ENCODE results near the gene OSTC. TPM values are rescaled to one million over a fixed set of nuclear protein-coding genes. Genes with fewer than 3 reads are reported as not detected.
A peak's percentile ranks its signal among the peaks of the same experiment; 100 is the strongest.

The OSTC gene
- total RNA-seq, 1 donor: 331 TPM

GRCh38 chr4:108644237-108644636, 6.2 kb upstream of the OSTC start:
- no peak overlapping the region for H3K4me3 ChIP-seq (ENCODE audit: low read depth, low read length)
- TF ChIP-seq CTCF (IDR thresholded peaks at IDR 0.05; ENCODE audit: insufficient read depth, low read length): no peak
- peak; percentile 56 for DNase-seq (ENCODE audit: low read depth)

- H3K4me3 ChIP-seq (ENCODE audit: low read depth, low read length): no peak overlapping the region
- TF ChIP-seq CTCF (IDR thresholded peaks at IDR 0.05; ENCODE audit: insufficient read depth, low read length): no peak
- no peak for DNase-seq (ENCODE audit: low read depth)
Observed at GRCh38 chr4:108646706-108647105, 3.7 kb upstream of the OSTC start.

- DNase-seq (ENCODE audit: low read depth): no peak
- no peak for TF ChIP-seq CTCF (IDR thresholded peaks at IDR 0.05; ENCODE audit: insufficient read depth, low read length)
- peak overlapping the region; percentile 46 for H3K4me3 ChIP-seq (ENCODE audit: low read depth, low read length)
Observed at GRCh38 chr4:108649863-108650211, 562 bp upstream of the OSTC start.

- DNase-seq (ENCODE audit: low read depth): peak; percentile 70
- peak overlapping the region; percentile 84 for H3K4me3 ChIP-seq (ENCODE audit: low read depth, low read length)
- no peak for TF ChIP-seq CTCF (IDR thresholded peaks at IDR 0.05; ENCODE audit: insufficient read depth, low read length)
Observed at GRCh38 chr4:108651014-108651791, 804 bp downstream of the OSTC start.

- no peak overlapping the region for H3K4me3 ChIP-seq (ENCODE audit: low read depth, low read length)
- DNase-seq (ENCODE audit: low read depth): no peak
- no peak for TF ChIP-seq CTCF (IDR thresholded peaks at IDR 0.05; ENCODE audit: insufficient read depth, low read length)
Observed at GRCh38 chr4:108662629-108663028, 12.2 kb downstream of the OSTC start.

GRCh38 chr4:108674356-108674977, 24.1 kb downstream of the OSTC start:
- no peak overlapping the region for H3K4me3 ChIP-seq (ENCODE audit: low read depth, low read length)
- TF ChIP-seq CTCF (IDR thresholded peaks at IDR 0.05; ENCODE audit: insufficient read depth, low read length): no peak
- DNase-seq (ENCODE audit: low read depth): no peak

All from fibroblast of the aortic adventitia (primary cell).